Measurements from ENCODE around the gene GTPBP4.

The GTPBP4 gene

DNA sequence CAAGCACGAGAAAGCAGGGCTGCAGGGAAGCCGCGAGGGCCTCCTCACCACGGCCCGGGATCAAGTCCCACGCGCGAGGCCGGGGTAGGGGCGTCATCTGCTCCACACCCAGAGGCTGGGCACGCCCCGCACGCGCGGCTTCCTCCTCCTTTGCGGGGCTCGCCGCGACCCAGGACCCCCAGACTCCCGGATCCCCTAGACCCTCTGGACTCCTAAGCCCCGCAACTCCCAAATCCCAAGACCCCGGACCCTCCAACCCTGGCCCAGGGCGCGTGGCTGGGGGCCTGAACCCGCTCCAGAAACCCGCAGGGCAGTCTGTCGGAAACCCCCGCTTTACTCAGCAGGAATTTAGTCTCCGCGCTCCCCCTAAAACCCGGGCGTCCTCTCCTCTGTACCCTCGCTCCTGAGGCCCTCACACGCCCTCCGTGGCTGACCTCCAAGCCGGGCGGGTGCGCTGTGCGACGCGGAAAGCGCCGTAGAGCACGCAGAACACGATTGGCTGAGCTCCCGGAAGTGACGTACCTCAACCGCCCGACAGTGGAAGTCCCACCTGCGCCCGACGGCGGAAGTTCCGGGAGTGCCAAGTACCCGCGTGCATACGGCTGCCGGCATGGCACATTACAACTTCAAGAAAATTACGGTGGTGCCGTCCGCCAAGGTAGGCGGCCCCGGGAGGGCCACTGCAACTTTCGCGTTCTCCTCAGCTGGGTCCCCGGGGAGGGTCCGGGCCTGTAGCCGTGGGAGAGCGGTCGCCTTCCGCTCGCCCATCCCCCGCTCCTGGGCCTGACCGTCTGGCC is at the start of gene GTPBP4:
GTPBP4 (plus strand) TSS at position 565 of the 797 bp plus-strand sequence; CDS start at position 611, 46 bp downstream.
- DNase-seq = peak; percentile 75 to 99 (median 94)

DNA sequence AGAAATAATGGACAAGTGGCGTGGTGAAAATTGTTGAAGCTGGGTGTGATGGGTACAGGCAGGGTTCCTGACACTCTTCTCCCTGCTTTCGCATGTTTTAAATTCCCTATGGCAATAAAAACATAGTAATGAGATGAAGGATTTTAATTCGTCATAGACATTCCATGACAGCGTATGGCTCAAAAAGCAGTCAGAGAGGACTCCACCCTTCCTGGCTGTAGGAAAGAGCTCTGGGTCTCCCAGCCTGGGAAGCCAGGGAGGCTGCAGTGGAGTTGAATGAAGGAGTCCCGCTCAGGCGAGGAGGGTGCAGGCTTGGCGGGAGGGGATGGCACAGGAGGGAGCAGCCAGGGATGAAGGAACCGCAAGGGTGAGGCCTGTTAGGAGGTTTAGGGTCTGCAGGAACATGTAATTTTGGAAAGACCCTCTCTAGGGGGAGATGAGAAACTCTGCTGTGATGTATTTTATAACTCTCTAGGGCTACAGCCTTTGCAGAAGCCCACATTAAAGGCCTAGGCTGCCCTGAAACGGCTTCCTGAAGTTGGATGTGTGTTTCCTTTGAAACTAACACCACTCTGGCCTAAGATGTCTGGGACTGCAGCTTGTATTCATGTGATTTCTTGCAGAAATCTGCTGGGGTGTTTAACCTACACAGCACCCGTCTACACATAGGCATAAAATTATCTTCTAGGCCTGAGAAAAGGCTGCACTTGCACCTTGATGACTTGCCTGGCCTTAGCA is 49.1 kb upstream of the GTPBP4 start:
- DNase-seq = no peak

DNA sequence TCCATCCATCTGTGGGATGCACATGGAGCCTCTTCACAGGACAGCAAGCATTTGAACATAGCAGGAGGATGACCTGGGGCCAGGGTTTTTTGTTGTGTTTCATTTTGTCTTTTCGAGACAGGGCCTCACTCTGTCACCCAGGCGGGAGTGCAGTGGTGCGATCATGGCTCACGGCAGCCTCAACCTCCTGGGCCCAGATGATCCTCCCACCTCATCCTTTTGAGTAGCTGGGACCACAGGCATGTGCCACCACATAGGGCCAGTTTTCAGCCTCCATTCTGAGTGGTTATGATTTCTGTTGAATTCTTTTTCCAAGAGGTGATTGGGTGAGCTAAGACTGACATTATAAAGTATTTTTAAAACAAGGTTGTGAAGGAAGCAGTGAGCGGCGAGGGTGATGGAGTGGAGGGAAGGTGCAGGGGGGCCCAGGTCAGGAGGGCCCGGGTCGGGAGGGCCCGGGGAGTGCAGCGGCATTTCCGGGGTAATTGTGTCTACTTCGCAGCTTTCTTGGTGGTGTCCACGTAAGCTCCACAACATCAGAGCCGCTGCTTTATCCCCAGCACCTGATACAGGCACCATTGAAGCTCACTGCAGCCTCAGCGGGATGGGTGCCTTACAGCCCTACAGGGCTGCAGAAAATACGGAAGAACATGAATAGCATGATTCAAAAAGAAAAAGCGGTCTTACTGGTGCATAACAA is 44.8 kb upstream of the GTPBP4 start:
- no peak for DNase-seq

DNA sequence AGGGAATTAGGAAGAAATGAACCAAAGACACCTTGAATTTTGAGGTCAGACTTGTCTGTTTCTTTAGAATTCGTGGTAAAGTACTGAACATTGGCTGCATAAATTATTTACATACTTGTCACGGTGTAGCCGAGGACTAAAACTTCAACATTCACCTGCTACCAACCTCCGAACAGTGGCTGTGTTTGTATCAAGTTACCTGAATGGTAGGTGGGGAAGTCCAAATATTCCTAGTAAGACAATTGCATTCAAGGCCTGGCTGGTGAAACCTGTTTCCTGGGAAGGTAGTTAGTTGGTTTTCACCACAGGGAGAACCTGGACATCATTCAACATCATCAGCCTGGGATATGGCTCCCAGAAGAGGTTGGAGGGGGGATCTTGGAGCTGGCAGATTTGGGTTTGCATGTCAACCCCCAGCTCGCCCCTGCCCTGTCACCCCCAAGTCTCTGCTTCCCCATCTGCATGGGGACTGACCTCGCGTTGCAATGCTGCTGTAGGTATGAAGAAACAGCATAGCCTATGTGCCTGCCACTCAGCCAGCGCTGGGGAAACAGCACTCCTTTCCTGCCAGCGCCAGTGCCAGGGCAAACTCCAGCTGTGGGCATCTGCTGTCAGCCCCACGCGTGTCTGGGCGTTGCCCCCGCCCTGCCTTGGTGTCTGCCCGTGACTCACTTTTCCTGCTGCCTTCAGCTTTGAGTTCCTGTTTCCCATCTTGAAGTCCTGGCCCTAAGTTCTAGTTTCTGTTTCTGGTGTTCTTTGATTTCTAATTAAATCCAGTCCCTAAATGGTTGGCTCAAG is 44.0 kb upstream of the GTPBP4 start:
- DNase-seq = peak in 6 of 56 donors; percentile 3 to 18 (median 10)

- DNase-seq = no peak
Observed at GRCh38 chr10:945778-946177, 42.5 kb upstream of the GTPBP4 start.

DNA sequence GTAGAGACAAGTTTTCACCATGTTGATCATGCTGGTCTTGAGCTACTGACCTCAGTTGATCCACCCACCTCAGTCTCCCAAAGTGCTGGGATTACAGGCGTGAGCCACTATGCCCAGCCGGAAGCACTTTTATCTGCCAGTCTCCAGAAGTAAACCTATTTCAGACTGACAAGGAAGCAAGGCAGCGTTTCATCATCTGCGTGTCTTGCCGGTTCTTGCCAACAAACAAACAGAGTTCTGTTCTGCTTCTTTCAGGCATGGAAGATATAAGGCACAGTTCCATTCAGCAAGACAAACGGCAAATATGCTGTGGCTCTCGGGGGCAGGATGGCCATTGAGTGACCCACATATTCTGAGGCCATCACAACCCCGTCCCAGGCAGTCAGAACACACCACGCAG is 41.2 kb upstream of the GTPBP4 start:
- peak in 1 of 56 donors; percentile 39 for DNase-seq

DNA sequence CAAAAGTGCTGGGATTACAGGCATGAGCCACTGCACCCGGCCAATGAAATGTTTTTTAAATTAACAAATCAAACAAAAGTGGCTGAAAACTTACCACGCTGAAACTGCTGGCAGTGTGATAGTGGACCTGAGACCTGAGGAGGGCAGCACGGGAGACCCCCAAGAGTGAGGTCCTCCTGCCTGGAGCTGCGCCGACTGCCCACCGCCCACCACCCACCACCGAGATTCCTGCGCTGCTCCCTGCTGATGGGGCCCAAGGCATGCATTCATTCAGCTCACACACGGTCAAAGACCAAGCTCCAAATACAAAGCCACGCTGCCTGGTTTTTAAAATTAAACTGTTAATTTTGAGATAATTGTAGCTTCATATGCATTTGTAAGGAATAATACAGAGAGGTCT is 40.4 kb upstream of the GTPBP4 start:
- no peak for DNase-seq

GRCh38 chr10:948347-948746 is 39.9 kb upstream of the GTPBP4 start:
- DNase-seq = no peak

DNA sequence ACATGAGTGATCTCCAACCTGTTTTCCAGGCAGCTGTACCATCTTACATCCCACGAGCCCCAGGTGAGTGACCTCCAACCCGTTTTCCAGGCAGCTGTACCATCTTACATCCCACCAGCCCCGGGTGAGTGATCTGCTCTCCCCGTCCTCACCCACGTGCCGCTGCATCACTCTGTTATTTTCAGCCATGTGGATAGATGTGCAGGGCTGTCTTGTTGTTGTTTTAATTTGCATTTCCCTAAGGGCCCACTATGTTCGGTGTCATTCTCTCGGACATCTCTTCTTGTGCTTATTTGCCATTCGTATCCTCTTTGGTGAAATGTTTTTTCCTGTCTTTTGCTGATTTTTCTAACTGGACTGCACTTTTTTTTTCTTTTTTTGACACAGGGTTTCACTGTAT is 38.8 kb upstream of the GTPBP4 start:
- DNase-seq = no peak

DNA sequence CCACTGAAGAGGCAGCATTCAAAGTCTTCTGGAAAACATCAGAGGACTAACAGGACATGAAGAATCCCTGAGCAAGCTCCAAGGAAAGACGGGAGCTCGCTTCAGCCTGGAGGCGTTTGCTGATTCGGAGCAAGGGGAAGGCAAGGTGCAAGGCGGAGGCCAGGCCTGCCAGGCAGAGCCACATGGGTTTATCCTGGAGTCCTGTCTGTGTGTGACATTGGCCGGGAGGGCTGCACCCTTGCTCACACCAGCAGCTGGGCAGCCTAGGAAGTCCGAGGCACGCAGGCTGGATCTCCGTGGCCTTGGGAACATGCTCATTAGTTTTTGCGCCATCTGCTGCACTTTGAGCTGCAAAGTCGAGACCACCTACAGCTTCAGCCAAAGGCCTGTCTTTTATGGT is 34.4 kb upstream of the GTPBP4 start:
- DNase-seq = no peak

DNA sequence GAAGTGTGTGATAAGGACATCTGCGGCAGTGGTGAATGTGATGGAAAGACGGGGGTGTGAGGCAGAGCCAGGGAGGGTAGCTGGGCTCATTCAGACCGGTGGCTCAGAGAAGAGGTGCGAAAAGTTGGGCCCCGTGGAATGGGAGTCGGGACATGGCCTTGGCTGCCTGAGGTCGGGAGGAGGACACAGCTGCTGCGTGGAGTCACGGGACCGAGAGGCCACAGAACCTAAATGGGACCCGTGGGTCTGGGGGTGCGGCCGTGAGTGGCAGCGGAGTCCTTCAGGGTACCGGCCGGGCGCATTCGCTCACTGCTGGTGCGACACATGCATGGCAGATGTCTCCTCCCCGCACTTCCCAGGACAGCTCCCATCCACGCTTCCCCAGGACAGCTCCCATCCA is 33.8 kb upstream of the GTPBP4 start:
- no peak for DNase-seq

- DNase-seq = no peak
Observed at GRCh38 chr10:955127-955819, 33.0 kb upstream of the GTPBP4 start.

- DNase-seq = no peak
Observed at GRCh38 chr10:955820-956217, 32.4 kb upstream of the GTPBP4 start.

GRCh38 chr10:958106-958505 is 30.1 kb upstream of the GTPBP4 start:
- DNase-seq = no peak

DNA sequence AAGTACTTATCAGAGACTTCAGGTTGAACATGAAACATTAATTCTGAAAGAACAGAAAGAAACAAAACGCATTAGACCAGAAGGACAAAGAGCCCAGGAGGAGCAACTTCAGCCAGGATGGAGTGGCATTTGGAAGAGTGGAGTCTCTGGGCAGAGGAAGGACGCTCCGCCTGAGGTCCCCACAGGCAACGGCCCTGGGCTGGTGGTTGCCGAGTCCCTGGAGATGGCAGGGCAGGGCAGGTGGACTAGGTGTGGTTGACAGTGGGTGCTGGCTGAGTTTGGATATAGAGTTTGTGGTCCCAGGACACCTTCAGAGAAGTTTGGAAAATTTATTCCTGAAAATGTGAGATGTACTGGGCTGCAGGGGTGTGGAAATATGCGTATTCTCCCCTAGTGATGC is 29.4 kb upstream of the GTPBP4 start:
- DNase-seq = no peak

DNA sequence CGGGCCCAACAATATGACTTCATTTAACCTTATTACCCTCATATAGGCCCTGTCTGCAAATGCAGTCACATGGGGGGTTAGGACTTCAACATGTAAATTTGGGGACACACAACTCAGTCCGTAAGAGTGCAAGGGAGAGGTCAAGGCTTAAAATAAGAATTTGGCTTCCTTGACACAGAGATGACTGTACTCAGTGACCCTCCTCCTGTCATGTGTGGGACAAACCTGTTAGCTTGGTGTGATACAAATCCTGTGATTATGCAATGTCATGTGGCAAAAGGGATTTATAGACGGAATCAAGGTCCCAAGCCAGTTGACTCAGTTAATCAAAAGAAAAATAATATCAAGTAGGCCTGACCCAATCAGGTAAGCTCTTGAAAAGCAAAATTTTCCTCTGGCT is 25.9 kb upstream of the GTPBP4 start:
- DNase-seq = no peak

DNA sequence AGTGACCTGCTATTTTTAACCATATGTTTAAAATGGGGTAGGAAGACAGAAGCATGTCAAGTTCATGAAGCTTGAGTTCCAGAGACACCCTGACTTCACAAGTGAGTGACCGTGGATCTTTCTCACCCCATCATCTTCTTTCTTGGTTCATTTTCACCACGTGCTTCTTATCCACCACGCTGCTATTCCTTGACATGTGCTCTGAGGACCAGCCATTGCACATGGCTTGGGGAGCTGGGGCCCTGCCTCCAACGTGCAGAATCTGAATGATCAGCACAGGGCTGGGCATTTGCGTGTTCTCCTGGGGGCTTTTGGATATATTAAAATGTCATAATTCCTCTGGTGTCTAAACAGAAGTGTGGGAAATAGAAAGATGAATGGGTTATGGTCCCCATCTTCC is 25.0 kb upstream of the GTPBP4 start:
- DNase-seq = no peak

- DNase-seq = no peak
Observed at GRCh38 chr10:963655-964054, 24.6 kb upstream of the GTPBP4 start.

GRCh38 chr10:964321-964987 is 23.8 kb upstream of the GTPBP4 start:
- no peak for DNase-seq

DNA sequence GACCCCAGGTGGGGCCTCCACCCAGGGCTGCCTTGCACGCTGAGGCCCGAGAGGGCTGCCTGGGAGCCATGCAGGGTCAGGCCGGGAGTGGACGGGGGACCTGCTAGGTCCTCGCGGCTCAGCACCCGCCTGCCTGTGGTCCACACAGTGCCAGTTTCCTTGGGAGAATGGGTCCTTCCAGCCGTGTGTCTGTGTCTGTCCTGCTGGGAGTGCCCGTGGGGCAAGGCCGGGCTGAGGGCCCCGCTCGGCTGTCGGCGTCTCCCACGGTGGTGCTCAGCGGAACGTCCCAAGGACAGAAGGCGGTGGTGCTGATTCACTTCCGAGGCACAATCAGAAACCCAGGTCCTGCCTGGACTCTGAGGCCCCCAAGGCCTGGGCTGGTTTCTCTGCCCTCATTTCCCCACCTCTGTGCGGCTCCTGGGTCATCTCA is 23.2 kb upstream of the GTPBP4 start:
- no peak for DNase-seq

All from amygdala (tissue), 56 donors.